Esophagus squamous epithelium (tissue), 5 donors: Measurements from ENCODE around the gene SDHB. TPM values are rescaled to one million over a fixed set of nuclear protein-coding genes. Genes with fewer than 3 reads are reported as not detected.

Source experiments
- DNase-seq: peaks from one replicate; lab custom pipeline; 2025; lab: John Stamatoyannopoulos, UW
- H3K27ac ChIP-seq, 4 donors: fragments of 200-600 bp; sonication (generic); one replicate each; pipeline ENCODE4 v1.5.1; 2016 to 2019; ENCODE audit warnings: mild to moderate bottlenecking in 1 of 4
- H3K27me3 ChIP-seq, 4 donors: fragments of 200-600 bp; sonication (generic); 1 replicate in 3 of 4; 2 replicates in 1 of 4; pipeline versions ENCODE4 v1.5.1 to v1.6.0; 2017 to 2021; ENCODE audit warnings: antibody characterized with exemption in 1 of 4
- H3K36me3 ChIP-seq, 3 donors: fragments of 200-600 bp; sonication (generic); one replicate each; pipeline ENCODE4 v1.5.1; 2016 to 2019
- H3K4me1 ChIP-seq, 3 donors: fragments of 200-600 bp; sonication (generic); one replicate each; pipeline ENCODE4 v1.5.1; 2017 to 2019
- H3K4me3 ChIP-seq, 4 donors: fragments of 200-600 bp; sonication (generic); 1 replicate in 3 of 4; 2 replicates in 1 of 4; pipeline ENCODE4 v1.5.1; 2016 to 2019; ENCODE audit warnings: mild to moderate bottlenecking in 2 of 4, moderate library complexity in 1 of 4
- H3K9me3 ChIP-seq, 3 donors: fragments of 200-600 bp; sonication (generic); one replicate each; pipeline ENCODE4 v1.5.1; 2016 to 2019
- POLR2A ChIP-seq, 4 donors: fragments of 450-650 bp; IDR thresholded peaks; one replicate each; pipeline ENCODE4 v1.6.1; 2017; ENCODE audit warnings: antibody characterized with exemption in 4 of 4, mild to moderate bottlenecking in 4 of 4, moderate library complexity in 3 of 4
- WGBS, 2 donors: methylation state at CpG; one replicate each; pipeline ENCODE4 v1.1.5; 2018; 5-methylcytosine and 5-hydroxymethylcytosine counted together
- intact Hi-C: fragments of 100-400 bp; cut with DNase I; formaldehyde crosslinking; loops from one replicate; pipeline ENCODE4 v1.15.0; 2022
- total RNA-seq, 4 donors: library from RNA; depleted of rRNA; stranded (reverse); fragments of >200 nt; gene quantifications; one replicate each; pipeline ENCODE4 v1.1.0, GENCODE V29; 2016
- TF ChIP-seq, protein P1 (sequence below), 6 experiments: fragments of 450-650 bp in 4 of 6; fragments of 200-600 bp in 2 of 6; sonication (generic) in 2 of 6; IDR thresholded peaks; one replicate each; pipeline ENCODE4 v1.5.1; 2016 to 2019; ENCODE audit warnings: antibody characterized with exemption in 6 of 6, mild to moderate bottlenecking in 4 of 6, moderate library complexity in 4 of 6
- donor health status: DM: yes; HTN: yes; CAD: no.

The SDHB gene
- total RNA-seq, 4 donors from 2014 or later = 78.4 to 137 (median 119) TPM

GRCh38 chr1:17078991-17079868, 25.4 kb upstream of the SDHB start:
- no peak overlapping the region for H3K27ac ChIP-seq
- TF ChIP-seq, protein P1, sequence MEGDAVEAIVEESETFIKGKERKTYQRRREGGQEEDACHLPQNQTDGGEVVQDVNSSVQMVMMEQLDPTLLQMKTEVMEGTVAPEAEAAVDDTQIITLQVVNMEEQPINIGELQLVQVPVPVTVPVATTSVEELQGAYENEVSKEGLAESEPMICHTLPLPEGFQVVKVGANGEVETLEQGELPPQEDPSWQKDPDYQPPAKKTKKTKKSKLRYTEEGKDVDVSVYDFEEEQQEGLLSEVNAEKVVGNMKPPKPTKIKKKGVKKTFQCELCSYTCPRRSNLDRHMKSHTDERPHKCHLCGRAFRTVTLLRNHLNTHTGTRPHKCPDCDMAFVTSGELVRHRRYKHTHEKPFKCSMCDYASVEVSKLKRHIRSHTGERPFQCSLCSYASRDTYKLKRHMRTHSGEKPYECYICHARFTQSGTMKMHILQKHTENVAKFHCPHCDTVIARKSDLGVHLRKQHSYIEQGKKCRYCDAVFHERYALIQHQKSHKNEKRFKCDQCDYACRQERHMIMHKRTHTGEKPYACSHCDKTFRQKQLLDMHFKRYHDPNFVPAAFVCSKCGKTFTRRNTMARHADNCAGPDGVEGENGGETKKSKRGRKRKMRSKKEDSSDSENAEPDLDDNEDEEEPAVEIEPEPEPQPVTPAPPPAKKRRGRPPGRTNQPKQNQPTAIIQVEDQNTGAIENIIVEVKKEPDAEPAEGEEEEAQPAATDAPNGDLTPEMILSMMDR (IDR thresholded peaks at IDR 0.05) = no peak
- no peak for TF ChIP-seq POLR2A (IDR thresholded peaks at IDR 0.05)
- WGBS, 2 donors = 87 to 91% methylated on average over 10 to 11 of the region's 16 CpGs
- H3K4me1 ChIP-seq = peaks cover 0 to 4% (median 0%) of the 10 kb centered on the region in 3 donors
- intact Hi-C loops = no loop called here
- H3K36me3 ChIP-seq = no peaks in the 10 kb centered on the region
- peaks cover 0 to 5% (median 0%) of the 10 kb centered on the region in 4 donors for H3K27me3 ChIP-seq
- no peak overlapping the region for H3K4me3 ChIP-seq
- no peak for DNase-seq
- no peaks in the 10 kb centered on the region for H3K9me3 ChIP-seq

GRCh38 chr1:17075470-17076255, 21.8 kb upstream of the SDHB start:
- Histone ChIP-seq H3K4me3 (no peak overlapping the region), H3K9me3 (no peaks in the 10 kb centered on the region), H3K36me3 (no peaks in the 10 kb centered on the region), H3K27ac (no peak overlapping the region), H3K27me3 (no peaks in the 10 kb centered on the region), H3K4me1 (no peaks in the 10 kb centered on the region)
- WGBS, 2 donors = 54 to 67% methylated on average over 9 to 16 of the region's 17 CpGs
- intact Hi-C loops = no loop called here
- TF ChIP-seq, protein P1 (IDR thresholded peaks at IDR 0.05) = peak in 4 of 6 experiments; percentile 16 to 66 (median 26)
- no peak for TF ChIP-seq POLR2A (IDR thresholded peaks at IDR 0.05)
- DNase-seq = no peak

DNA sequence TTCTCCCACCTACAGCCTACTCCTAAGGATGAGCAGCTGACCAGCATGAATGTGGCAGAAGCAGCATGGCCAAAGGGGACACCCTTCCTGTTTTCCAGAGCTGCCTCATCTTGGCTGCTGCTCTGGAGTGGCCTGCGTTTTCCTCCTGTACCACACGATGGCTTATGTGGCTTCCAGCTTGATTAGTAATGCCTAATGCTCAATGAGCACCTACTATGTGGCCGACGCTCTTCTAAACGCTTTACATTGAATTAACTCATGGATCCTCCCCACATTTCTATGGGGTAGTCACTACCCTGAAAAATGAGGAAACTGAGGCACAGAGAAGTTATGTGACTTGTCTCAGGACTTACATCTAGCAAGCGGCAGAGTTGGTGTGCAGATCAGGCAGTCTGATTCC, 18.0 kb upstream of the SDHB start:
- WGBS, 2 donors = 77 to 83% methylated on average over 4 to 6 of the region's 6 CpGs
- no peaks in the 10 kb centered on the region for H3K36me3 ChIP-seq
- no peak overlapping the region for H3K27ac ChIP-seq
- DNase-seq = no peak
- TF ChIP-seq, protein P1 (IDR thresholded peaks at IDR 0.05) = no peak
- TF ChIP-seq POLR2A (IDR thresholded peaks at IDR 0.05) = no peak
- H3K4me1 ChIP-seq = no peaks in the 10 kb centered on the region
- H3K27me3 ChIP-seq = no peaks in the 10 kb centered on the region
- intact Hi-C loops = no loop called here
- no peak overlapping the region for H3K4me3 ChIP-seq
- no peaks in the 10 kb centered on the region for H3K9me3 ChIP-seq

GRCh38 chr1:17070163-17070525, 16.3 kb upstream of the SDHB start:
- no peak overlapping the region for H3K4me3 ChIP-seq
- H3K27me3 ChIP-seq = no peaks in the 10 kb centered on the region
- no peak for TF ChIP-seq POLR2A (IDR thresholded peaks at IDR 0.05)
- TF ChIP-seq, protein P1 (IDR thresholded peaks at IDR 0.05) = no peak
- no peaks in the 10 kb centered on the region for H3K4me1 ChIP-seq
- intact Hi-C loops = no loop called here
- no peak overlapping the region for H3K27ac ChIP-seq
- no peaks in the 10 kb centered on the region for H3K36me3 ChIP-seq
- DNase-seq = no peak
- H3K9me3 ChIP-seq = peaks cover 0 to 6% (median 2%) of the 10 kb centered on the region in 3 donors
- WGBS, 2 donors = 58 to 59% methylated on average over 2 to 4 of the region's 10 CpGs
